Mucosa of descending colon (tissue), 3 donors: ENCODE data around the gene INPP5A. TPM values are rescaled to one million over a fixed set of nuclear protein-coding genes. Genes with fewer than 3 reads are reported as not detected.
A peak's percentile ranks its signal among the peaks of the same experiment; 100 is the strongest.

ENCODE experiments used
- ATAC-seq: fragments of 200-7000 bp; cut with Tn5 transposase; one replicate; pipeline ENCODE4 v1.9.1; 2020; ENCODE audit warnings: mild to moderate bottlenecking, moderate library complexity
- DNase-seq, 3 donors: peaks; one replicate each; pipeline ENCODE4 v3.0.0-alpha.2; 2020
- H3K36me3 ChIP-seq: fragments of 200-600 bp; one replicate; pipeline ENCODE4 v1.8.0; 2021; ENCODE audit warnings: low read depth, mild to moderate bottlenecking
- H3K4me1 ChIP-seq: fragments of 200-600 bp; one replicate; pipeline ENCODE4 v1.8.0; 2021; ENCODE audit warnings: low read depth, mild to moderate bottlenecking
- H3K4me3 ChIP-seq: fragments of 200-600 bp; one replicate; pipeline ENCODE4 v1.8.0; 2021; ENCODE audit warnings: mild to moderate bottlenecking
- H3K9me3 ChIP-seq: fragments of 200-600 bp; one replicate; pipeline ENCODE4 v1.8.0; 2021; ENCODE audit warnings: mild to moderate bottlenecking
- CTCF ChIP-seq: fragments of 200-600 bp; IDR thresholded peaks from one replicate; pipeline ENCODE4 v1.8.0; 2022; ENCODE audit warnings: antibody characterized with exemption, mild to moderate bottlenecking
- intact Hi-C, 2 donors: fragments of 100-400 bp; cut with DNase I in 1 of 2; cut with micrococcal nuclease in 1 of 2; formaldehyde crosslinking; loops; one replicate each; pipeline versions ENCODE4 v1.11.0 to v1.11.1; 2022; cut with DNase I, micrococcal nuclease
- total RNA-seq, 3 donors: library from RNA; stranded (reverse); fragmentation: NEBNext Ultra II Directional in 2 of 3; extraction: Animal tissue kit (Norgen Biotek cat#: 25700) in 2 of 3; gene quantifications; one replicate each; pipeline versions ENCODE4 v1.2.1 to v1.2.4, GENCODE V29; 2021 to 2023
- donor health status: DM: no; HTN: no; CAD: no; lungs with moderate emphysema.
- donor health status: DM: no; HTN: no; CAD: no.
- donor health status: DM: no; HTN: yes; CAD: no.

The INPP5A gene
- total RNA-seq, 3 donors from 2014 or later: 31.7 to 92.8 (median 32.0) TPM

- ATAC-seq (peak; percentile 21), DNase-seq (no peak)
- intact Hi-C loops: no loop called here
- Histone ChIP-seq H3K4me3 (no peak overlapping the region), H3K9me3 (no peaks in the 10 kb centered on the region), H3K4me1 (peaks cover 6% of the 10 kb centered on the region), H3K36me3 (no peaks in the 10 kb centered on the region)
- no peak for TF ChIP-seq CTCF
Measured at GRCh38 chr10:132684164-132684891, 146.7 kb downstream of the INPP5A start.

GRCh38 chr10:132685101-132685891, 147.7 kb downstream of the INPP5A start:
- DNase-seq (peak; percentile 36 to 65 (median 59)), ATAC-seq (peak; percentile 87)
- peaks cover 6% of the 10 kb centered on the region for H3K4me1 ChIP-seq
- TF ChIP-seq CTCF: no peak
- no peaks in the 10 kb centered on the region for H3K9me3 ChIP-seq
- H3K4me3 ChIP-seq: no peak overlapping the region
- intact Hi-C loops: no loop called here
- H3K36me3 ChIP-seq: no peaks in the 10 kb centered on the region

GRCh38 chr10:132685921-132686680, 148.5 kb downstream of the INPP5A start:
- Histone ChIP-seq H3K36me3 (no peaks in the 10 kb centered on the region), H3K9me3 (no peaks in the 10 kb centered on the region), H3K4me1 (peaks cover 6% of the 10 kb centered on the region), H3K4me3 (no peak overlapping the region)
- TF ChIP-seq CTCF: no peak
- DNase-seq: peak in 2 of 3 donors; percentile 23 to 25
- intact Hi-C loops: no loop called here
- ATAC-seq: no peak

GRCh38 chr10:132687181-132687892, 149.8 kb downstream of the INPP5A start:
- H3K9me3 ChIP-seq: no peaks in the 10 kb centered on the region
- intact Hi-C loops: no loop called here
- ATAC-seq (no peak), DNase-seq (peak in 2 of 3 donors; percentile 25 to 35)
- peaks cover 6% of the 10 kb centered on the region for H3K4me1 ChIP-seq
- no peak for TF ChIP-seq CTCF
- H3K4me3 ChIP-seq: no peak overlapping the region
- H3K36me3 ChIP-seq: no peaks in the 10 kb centered on the region

GRCh38 chr10:132687893-132688579, 150.4 kb downstream of the INPP5A start:
- TF ChIP-seq CTCF: no peak
- Histone ChIP-seq H3K4me3 (no peak overlapping the region), H3K36me3 (no peaks in the 10 kb centered on the region), H3K9me3 (no peaks in the 10 kb centered on the region), H3K4me1 (peaks cover 6% of the 10 kb centered on the region)
- no peak for ATAC-seq
- intact Hi-C loops: no loop called here
- DNase-seq: peak in 2 of 3 donors; percentile 16 to 32
